ENCODE data around the gene MAGEB17.
"Not testable (repeated sequence)": the region's sequence is repeated elsewhere in the genome, so short reads cannot be mapped to it uniquely, and the experiment has no call there.

The MAGEB17 gene, protein sequence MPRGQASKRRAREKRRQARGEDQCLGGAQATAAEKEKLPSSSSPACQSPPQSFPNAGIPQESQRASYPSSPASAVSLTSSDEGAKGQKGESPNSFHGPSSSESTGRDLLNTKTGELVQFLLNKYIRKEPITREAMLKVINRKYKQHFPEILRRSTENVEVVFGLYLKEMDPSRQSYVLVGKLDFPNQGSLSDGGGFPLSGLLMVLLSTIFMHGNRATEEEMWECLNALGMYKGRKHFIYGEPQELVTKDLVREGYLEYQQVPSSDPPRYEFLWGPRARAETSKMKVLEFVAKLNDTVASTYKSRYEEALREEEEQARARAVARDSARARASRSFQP

DNA sequence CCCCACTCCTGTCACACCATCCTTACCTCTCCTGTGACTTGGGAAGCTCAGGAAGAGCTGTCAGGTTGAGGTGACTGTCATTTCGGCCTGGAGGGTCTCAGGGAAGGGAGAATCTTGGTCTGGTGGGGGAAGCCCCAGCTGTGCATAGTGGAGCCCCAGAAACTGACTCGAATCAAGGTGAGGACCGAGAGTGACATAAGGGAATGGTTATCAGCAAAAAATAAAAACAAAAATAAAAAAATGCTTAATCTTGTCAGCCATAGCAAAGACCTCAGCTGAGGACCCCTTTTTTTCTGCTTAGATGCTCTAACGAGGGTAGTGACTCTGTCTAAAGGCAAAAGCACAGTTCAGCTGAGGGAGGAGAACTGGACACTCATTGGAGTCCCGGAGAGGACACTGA lies at the start of gene MAGEB17:
Gene MAGEB17 (plus strand): TSS at position 301 of the 400 bp plus-strand sequence. CDS start 2,902 bp downstream, outside the sequence.
- DNase-seq (ENCODE audit: low read depth in 2 of 2) = no peak

DNA sequence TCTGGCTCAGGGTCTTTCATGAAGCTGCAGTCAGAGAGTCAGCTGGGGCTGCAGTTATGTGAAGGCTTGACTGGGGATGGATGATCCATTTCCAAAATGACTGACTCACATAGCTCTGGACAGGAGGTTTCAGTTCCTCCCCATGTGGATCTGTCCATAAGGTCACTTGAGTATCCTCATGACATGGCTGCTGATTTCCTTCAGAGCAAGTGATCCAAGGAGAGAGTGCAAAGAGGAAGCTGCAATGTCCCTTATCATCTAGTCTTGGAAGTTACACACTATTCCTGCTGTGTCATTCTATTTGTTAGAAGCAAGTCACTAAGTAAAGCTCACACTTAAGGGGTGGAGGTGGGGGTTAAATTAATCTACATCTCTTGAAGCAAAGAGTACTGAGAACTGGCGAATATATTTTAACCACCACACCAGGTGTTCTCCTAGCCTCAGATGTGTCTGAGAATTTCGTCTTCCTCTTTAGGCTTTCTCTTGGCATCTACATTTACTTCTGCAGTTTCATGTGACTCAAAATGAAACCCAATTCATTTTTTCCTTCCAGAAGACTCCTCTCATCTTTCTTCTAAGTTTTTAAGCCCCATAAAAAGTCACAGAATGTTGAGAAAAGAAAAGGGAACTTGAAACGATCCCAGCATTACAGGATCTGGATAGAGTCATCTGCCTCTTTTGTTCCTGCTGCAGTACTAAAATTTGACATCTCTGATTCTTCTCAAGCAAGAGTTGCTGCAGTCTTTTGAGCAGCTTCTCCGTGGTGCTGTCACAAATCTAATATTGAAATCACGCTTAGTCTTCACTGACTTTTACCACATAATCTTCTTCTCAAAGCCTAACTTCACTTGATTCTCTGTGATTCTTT lies 47.7 kb upstream of the MAGEB17 start:
- no peak for DNase-seq (ENCODE audit: low read depth in 2 of 2)

DNA sequence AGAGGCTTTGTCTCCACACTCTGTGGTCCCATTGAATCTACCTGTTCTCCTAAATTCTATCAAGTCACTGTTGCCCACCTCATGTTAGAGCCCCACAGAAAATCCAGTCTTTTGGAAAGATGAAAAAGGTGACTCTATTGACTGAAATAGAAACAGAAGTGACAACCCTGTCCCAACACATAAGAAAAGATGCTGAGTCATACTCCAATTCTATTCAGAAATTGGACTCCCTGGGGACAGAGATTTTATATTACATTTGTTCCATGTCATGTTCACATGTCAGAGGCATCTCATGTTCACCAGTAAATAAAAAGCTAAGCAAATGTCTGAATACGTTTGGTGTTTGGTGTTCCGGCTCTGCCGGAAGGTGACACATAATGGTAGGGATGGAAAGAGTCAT lies 46.9 kb upstream of the MAGEB17 start:
- DNase-seq (ENCODE audit: low read depth in 2 of 2) = no peak

DNA sequence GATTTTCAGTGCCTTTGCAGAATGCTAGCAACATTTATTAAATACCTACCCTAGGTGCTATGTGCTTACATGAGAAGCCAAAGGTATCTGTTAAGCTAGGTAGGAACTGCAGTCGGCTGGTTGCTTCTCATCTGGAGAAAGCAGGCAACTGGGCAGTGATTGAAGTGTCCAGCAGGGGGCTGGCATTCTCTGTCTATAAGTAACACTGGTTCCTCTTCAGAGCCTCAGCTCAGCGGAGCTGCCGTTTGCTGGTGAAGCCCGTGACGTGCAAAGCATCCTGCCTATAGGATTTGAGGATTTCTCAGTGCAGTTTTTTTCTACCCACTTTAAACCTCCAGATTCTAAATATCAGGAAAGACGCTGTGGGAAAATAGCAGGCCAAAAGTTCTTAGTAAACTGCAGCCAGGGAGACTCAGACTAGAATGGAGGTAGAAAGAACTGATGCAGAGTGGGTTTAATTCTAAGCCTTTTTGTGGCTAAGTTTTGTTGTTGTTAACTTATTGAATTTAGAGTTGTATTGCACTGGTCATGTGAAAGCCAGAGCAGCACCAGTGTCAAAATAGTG lies 44.0 kb upstream of the MAGEB17 start, which contains the start of gene GRPR:
Gene GRPR (plus strand): TSS at position 344 of the 565 bp plus-strand sequence. CDS start 389 bp downstream, outside the sequence.
- DNase-seq (ENCODE audit: low read depth in 2 of 2) = peak in 1 of 2 donors; percentile 13

DNA sequence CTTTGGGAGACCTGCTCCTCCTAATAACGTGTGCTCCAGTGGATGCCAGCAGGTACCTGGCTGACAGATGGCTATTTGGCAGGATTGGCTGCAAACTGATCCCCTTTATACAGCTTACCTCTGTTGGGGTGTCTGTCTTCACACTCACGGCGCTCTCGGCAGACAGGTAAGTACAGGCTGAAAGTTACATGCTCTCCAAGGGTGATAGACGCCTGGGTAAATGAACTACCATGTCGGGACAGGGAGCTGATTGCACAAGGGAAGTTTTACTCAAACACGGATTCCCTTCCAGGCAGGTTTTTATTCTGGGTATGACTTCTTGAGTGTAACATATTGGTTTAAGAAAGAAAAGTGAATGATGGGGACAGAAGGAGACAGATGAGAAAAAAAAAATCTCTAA lies 43.1 kb upstream of the MAGEB17 start:
- no peak for DNase-seq (ENCODE audit: low read depth in 2 of 2)

DNA sequence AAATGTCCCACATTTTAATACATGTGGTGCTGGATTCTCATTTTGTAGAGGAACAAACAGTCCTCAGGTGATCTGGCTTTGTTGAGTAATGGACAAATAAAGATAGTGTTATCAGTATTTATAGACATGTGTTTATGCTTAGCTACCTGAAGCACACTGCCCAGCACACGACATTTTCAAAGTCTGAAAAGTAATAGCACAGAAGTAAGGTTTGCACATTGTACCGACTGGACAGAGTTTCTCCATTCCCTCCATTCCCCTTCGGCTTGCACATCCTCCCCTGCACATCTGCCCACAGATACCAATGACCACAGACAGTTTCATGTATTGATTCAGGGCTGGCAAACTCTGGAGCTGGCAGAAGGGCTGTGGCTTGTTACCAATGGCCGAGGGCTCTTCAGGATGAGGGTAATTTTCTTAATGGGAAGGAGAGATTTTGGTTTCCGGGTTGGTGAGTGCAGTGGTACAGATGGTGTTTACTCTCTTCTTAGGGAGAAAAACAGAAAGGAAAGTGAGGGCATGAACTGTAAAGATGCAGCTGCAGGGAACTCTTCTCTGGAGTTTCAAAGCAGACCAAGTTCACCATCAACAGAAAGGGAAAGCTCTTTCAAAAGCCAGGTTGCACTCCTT lies 41.6 kb upstream of the MAGEB17 start:
- DNase-seq (ENCODE audit: low read depth in 2 of 2) = no peak

DNA sequence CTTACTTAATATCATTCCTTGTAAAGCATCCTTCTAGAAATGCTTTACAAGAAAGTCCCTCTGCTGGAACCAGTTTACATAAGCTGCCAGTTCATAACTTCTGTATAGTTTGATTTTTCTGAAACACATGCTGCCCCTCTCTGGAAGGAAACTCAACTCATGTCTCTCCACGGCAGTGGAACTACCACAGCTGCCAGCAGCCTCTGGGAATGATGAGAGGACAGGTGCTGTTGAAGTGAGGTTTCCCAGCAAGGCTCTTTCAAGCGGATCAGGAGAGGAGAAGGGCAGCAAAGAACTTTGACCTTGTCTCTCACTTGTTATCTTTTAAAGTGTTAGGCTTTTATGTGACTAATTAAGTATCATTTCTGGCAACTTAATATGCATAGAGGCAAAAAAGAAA lies 36.6 kb upstream of the MAGEB17 start:
- no peak for DNase-seq (ENCODE audit: low read depth in 2 of 2)

DNA sequence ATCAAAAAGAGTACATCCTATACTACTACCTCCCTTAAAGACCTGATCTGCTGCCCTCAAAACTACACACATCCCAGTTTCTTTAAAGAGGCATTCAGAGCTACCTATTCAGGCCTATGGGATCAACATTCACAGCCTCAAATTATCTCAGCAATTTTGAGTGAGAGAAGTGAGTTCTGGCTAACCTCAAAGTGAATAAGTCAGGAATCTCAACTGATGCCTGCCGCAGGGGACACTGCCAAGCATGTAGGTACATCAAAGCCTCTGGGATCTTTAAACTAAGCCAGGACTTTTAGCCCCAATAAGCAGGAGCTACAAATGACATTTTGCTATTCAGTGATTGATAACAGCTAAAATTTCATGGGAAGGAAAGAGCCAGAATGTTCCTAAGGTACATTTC lies 32.3 kb upstream of the MAGEB17 start:
- no peak for DNase-seq (ENCODE audit: low read depth in 2 of 2)

DNA sequence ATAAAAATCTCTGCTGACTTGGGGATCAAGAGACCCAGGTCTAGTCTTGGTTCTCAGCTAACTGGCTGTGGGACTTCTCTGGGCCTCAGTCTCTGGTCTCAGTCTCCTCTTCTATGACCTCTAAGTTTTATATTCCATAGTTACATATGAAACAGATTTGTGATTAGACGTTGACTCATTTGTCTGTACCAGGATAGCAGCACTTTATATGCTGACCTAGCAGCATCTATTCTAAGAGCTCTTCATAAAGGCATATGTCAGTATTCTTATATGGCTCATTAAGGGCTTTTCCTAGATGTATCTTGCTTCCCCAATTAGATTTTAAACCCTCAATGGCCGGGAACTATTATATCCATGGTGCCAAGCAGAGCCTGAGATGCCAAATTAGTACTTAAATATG lies 31.2 kb upstream of the MAGEB17 start:
- no peak for DNase-seq (ENCODE audit: low read depth in 2 of 2)

DNA sequence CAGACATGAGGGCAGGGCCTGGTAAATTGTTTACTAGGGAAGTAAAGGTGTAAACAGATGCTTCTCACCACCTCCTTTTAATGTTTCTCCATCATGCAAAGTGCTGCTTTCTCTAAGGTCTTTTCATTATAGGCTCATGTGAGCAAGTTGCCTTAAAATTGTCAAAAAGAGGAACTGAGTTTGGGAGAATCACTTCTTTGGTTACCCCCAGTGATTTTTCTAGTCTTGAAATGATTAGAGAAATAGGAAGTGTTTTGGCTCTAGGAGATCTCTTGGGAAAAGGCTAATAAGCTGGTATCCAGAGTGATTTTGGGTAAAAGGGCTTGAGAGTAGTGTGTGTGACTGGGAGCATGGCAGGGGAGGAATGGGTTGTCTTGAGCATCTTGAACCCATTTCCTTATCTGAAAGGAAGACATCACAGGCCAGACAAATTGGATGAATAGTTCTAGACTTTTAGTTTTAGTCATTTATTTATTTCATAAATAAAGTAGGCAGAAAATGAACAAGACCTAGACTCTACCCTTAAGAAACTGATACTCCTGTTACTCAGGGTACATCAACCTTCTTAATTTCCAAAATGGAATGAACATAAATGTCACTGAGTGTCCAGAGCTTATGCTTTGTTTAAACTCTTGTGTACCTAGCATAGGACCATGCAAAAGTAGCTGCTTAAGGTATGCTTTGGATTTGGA lies 29.7 kb upstream of the MAGEB17 start:
- no peak for DNase-seq (ENCODE audit: low read depth in 2 of 2)

DNA sequence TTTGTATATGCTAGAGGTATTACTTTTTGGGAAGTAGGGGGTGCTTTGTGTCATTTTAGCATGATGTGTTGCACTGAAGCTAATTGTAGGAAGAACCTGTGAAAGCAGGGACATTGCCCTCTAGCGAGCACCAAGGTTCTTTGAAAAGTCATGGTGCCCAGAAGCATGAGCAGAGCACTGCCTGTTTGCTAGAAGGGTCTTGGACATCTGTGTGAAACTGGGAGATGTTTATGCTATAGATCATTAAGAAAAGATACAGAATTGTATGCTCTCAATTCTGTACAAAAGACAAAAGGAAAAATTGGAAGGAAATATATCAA lies 29.2 kb upstream of the MAGEB17 start:
- DNase-seq (ENCODE audit: low read depth in 2 of 2) = no peak

DNA sequence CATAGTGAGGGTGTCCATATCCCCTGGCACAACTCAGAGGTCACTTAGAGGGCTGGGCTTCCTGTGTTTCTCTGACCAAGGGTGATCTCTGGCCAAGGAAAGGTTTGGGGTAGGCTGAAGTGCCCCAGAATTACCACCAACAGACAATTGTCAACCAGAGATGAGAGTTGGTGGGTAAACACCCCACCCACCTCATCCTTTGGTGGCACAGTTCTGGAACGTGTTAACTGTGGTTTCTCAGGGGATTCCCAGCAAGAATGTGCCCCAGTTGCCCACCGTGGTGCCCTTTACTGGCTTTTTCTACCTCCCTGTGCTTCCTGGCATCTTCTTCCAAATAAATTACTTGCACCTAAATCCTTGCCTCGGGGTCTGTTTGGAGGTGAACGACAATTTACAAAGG lies 26.8 kb upstream of the MAGEB17 start:
- no peak for DNase-seq (ENCODE audit: low read depth in 2 of 2)

DNA sequence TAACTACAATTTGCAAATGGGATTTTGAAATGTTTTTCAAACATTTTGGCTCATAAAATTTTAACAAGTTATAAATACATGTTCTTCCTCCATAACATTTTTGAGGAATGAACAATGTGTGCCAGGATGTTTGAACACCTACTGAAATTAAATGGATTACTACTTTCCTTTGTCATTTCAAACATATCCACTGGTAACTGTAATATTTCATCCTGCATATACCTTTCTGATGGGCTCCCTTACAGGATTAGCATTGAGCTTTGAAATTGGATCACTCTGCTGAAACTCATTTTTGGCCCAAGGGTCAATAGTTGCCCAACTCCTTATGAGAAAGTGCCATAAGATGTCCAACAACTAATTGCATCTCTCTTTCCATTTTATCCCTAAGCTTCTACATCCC lies 26.3 kb upstream of the MAGEB17 start:
- no peak for DNase-seq (ENCODE audit: low read depth in 2 of 2)

DNA sequence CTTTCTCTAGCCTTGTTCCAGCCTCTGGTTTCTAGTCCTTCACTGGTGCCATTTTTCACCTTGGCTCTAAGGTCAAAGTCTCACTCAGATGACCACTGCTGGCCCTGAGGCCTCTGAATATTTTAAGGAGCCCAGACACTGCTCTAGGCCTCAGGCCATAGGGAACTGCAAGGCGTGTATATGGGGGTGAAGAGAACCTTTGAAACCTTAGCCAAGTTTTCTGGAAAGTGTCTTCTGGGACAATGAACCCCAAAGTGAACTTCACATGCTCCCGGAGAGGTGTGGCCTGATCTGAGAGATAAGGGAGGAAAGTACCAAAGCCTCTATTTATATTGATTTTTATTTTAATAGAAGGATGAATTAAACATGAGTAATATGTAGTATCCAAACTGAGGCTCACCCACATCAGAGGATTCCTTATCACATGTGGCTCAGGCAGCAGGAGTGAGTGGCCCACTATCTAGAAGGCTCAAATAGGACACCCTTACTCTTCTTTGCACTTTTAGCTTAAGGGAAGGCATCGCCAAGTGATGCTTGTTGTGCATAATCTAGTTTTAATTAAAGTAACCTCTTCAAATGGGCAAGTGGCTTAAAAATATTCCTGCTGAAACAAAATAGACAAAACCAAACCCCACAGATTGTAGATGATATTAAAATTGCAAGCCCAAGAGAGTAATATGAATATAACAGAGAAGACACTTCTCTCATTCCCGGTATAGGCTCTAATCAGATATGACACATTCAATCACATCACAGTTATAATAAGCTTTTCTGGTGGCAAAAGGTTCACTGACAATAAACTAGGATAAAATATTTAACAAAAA lies 25.6 kb upstream of the MAGEB17 start:
- DNase-seq (ENCODE audit: low read depth in 2 of 2) = no peak

DNA sequence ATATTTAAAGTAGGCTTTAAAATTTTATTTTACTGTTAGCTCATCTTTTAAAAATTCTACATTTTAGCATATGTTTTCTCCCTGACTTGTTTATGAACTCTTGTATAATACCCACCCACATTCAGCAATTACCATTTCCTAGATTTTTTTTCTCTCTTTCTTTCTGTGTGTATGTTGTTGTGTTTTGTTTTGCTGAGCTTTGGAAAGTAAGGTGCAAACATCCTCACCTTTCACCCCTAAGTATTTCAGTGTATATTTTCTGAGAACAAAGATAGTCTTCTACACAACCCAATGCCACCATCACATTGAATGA lies 25.1 kb upstream of the MAGEB17 start:
- DNase-seq (ENCODE audit: low read depth in 2 of 2) = no peak

DNA sequence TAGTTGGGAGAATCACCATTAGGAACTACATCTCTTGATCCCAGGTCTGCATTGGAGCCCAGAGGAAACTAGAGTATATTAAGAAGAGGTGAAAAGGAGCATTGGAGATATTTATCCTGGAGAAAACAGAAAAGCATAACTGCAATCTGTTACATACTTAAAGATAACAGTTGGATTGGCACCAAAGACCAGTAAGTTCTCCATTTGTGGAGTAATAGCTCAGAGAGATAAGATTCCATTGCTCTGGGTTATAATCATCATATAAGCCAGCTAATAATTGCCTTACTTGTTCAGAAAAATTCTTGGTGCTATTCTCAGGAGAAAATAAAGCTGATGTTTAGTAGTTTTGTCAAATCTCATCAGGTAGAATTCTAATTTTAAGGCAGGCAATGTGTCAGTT lies 23.3 kb upstream of the MAGEB17 start:
- DNase-seq (ENCODE audit: low read depth in 2 of 2) = no peak

DNA sequence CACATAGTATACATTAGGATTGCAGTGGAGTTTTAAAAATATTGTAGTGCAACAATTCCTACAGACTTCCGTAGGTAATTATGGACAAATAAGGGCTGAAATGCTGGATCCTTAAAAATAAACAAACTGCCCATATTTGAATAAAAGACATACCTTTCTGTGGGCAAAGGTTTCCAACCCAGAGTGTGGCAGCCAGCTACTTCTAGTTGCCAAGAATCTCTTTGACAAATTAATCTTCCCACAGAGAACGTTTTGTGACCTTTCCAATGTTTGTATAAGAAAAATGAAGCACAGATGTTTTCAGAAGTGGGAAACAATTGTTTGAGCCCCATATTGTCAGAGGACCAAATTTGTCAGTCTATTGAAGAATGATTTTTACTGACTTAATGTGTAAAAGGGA lies 22.9 kb upstream of the MAGEB17 start:
- DNase-seq (ENCODE audit: low read depth in 2 of 2) = no peak

DNA sequence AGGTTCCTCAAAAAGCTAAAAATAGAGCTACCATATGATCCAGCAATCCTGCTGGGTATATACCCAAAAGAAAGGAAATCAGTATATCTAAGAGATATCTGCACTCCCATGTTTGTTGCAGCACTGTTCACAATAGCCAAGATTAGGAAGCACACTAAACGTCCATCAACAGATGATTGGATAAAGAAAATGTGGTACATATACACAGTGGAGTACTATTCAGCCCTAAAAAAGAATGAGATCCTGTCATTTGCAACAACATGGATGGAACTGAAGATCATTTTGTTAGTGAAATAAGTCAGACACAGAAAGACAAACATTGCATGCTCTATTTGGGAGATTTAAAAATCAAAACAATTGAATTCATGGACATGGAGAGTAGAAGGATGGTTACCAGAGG lies 22.2 kb upstream of the MAGEB17 start:
- not testable (repeated sequence) for DNase-seq (ENCODE audit: low read depth in 2 of 2)

DNA sequence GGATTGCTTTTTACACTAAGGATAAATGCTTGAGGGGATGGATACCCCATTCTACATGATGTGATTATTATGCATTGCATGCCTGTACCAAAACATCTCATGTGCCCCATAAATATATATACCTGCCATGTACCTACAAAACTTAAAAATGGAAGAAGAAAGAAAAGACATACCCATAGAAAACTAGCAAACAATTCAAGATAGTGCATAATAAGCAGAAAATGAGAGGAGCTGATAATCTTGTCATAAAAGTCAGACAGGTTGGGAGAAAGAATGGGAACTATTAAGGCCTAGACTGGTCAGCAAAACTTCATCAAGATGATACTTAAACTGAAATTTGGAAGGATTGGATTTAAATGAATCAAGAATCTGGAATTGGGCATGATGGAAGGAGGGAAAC lies 21.6 kb upstream of the MAGEB17 start:
- no peak for DNase-seq (ENCODE audit: low read depth in 2 of 2)

DNA sequence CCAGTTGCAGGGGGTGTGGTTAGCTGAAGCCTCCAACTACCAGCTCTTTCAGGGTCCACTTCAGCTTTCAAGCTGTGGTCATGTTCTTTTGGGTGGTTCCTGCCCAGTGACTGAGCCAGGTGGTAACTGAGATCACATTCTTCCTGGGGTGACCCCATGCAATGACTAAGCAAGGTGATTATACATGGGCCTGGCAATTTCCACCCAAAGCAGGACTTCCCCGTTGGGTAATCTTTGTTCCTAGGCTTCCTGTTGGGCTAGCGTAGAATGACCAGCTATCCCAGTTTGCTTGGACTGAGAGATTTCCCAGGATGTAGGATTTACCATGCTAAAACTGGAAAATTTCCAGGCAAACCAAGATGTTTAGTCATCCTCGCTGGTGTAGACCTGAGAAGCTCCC lies 18.4 kb upstream of the MAGEB17 start:
- no peak for DNase-seq (ENCODE audit: low read depth in 2 of 2)

DNA sequence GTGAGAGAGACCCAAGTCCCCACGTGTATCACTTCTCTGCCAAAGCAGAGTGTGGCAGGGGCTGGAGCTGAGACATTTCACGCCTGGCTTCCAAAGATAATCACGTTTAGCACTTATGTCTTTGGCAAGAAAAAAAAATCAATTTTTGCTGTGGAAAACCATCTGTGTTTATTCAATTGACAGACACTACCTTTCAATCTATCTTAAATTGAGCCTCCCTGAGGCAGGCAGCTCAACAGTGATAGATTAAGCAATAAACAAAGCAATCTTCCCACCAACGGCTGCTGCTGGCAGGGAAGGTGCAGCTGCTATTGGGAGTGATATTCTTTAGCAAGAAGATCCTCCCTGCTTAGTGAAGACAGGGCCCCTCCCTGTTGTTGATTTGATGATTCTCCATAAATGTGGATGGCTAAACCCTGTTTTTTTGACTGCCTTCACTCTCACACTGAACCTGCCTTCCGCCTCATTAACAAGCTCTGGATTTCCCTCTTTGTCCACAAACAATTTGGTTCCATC lies 11.6 kb upstream of the MAGEB17 start:
- DNase-seq (ENCODE audit: low read depth in 2 of 2) = no peak

Measured in activated CD8-positive, alpha-beta memory T cell treated with anti-CD3 and anti-CD28 coated beads for 4 hours (primary cell).